ENCODE data around the gene SEPTIN12. TPM values are rescaled to one million over a fixed set of nuclear protein-coding genes. Genes with fewer than 3 reads are reported as not detected.
A peak's percentile ranks its signal among the peaks of the same experiment; 100 is the strongest.

SEPTIN12 gene
- total RNA-seq, 1 donor from 2014 or later, result not detected

DNA sequence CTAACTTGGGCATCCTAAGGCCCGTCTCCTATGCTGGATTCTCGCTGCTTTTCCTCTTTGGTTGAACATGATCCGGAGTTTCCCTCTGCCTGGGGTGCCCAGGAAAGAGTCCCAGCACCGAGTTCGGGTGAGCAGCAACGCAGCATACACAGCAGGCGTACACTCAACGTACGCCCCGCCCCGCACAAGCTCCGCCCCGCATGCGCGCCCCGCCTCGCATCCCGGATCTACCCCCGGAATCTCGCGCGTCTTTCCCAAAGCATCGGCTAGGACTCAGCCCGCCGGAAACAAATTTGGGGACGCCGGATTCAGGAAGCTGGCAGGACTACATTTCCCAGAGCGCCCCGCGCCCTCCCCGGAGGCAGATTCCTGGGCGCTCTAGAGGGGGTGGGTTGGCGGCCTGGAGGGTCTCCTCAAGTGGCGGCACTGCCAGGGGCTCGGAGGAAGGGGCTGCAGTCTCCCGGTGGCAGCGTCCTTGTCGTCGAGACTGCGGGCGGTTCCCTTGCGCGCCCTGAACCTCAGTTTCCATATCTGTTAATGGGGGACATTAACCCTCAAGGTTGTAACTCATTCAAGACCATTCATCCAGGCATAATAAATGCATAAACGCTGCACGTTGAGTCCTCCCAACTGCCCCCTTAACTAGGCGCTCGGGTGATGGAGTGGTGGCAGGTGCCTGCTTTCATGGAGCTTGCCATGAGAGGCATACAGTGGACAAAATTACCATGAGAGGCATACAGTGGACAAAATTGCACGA lies 19.4 kb downstream of the SEPTIN12 start:
- peaks cover 0 to 9% of the 10 kb centered on the region in 2 donors for H3K36me3 ChIP-seq
- H3K9me3 ChIP-seq, result no peaks in the 10 kb centered on the region
- peak overlapping the region; percentile 87 for H3K27ac ChIP-seq
- DNase-seq (ENCODE audit: extremely low spot score in 2 of 2), result peak in 1 of 2 donors; percentile 97
- intact Hi-C loops (cut with DNase I), result no loop called here
- H3K4me1 ChIP-seq, result peaks cover 35% of the 10 kb centered on the region
- no peaks in the 10 kb centered on the region for H3K27me3 ChIP-seq
- peak overlapping the region; percentile 58 to 85 for H3K4me3 ChIP-seq
- TF ChIP-seq POLR2A (IDR thresholded peaks at IDR 0.05) (peak in 1 of 2 donors; percentile 77), POLR2AphosphoS5 (IDR thresholded peaks at IDR 0.05; ENCODE audit: insufficient read depth in 1 of 2, low read depth in 1 of 2) (peak; percentile 92 to 94)
- TF ChIP-seq, protein P1, sequence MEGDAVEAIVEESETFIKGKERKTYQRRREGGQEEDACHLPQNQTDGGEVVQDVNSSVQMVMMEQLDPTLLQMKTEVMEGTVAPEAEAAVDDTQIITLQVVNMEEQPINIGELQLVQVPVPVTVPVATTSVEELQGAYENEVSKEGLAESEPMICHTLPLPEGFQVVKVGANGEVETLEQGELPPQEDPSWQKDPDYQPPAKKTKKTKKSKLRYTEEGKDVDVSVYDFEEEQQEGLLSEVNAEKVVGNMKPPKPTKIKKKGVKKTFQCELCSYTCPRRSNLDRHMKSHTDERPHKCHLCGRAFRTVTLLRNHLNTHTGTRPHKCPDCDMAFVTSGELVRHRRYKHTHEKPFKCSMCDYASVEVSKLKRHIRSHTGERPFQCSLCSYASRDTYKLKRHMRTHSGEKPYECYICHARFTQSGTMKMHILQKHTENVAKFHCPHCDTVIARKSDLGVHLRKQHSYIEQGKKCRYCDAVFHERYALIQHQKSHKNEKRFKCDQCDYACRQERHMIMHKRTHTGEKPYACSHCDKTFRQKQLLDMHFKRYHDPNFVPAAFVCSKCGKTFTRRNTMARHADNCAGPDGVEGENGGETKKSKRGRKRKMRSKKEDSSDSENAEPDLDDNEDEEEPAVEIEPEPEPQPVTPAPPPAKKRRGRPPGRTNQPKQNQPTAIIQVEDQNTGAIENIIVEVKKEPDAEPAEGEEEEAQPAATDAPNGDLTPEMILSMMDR (IDR thresholded peaks at IDR 0.05), result no peak

- H3K4me1 ChIP-seq, result peaks cover 39% of the 10 kb centered on the region
- intact Hi-C loops (cut with DNase I), result no loop called here
- H3K27me3 ChIP-seq, result no peaks in the 10 kb centered on the region
Observed at GRCh38 chr16:4767872-4768548, 20.1 kb downstream of the SEPTIN12 start.

DNA sequence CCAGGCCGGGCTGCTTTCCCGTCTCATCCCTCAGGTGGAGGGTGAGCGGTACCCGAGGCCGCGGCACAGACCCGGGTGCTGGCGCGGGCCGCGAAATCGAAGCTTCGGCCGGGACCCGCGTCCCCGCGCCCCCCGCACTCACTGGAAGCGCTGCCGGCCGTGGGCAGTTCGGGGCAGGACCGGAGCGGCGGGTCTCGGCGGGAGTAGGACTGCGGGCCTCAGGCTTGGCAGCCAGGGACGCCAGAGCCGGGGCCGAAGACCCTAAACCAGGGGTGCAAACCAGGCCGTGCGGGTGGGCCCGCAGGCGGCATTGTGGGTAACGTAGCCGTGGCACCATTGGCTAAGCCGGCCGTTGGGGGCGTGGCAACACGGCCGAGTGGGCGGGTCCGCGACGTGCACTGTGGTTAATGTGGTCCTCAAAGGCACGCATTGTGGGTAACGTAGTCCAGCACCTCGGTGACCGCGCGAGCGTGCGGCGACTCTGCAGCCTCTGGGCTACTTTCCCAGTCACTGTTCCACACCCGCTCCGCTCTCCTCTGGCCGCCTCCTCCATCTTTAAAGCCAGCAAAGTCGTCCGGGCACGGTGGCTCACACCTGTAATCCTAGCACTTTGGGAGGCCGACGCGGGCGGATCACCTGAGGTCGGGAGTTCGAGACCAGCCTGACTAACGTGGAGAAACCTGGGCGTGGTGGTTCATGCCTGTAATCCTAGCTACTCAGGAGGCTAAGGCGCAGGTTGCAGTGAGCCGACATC lies 21.1 kb downstream of the SEPTIN12 start, which contains the start of gene ZNF500:
ZNF500 (minus strand) TSS at position 288 of the 754 bp plus-strand sequence. CDS start 1,184 bp downstream, outside the sequence.
- Histone ChIP-seq H3K27me3 (no peaks in the 10 kb centered on the region), H3K27ac (peak within 1 kb of the TSS; percentile 87), H3K9me3 (no peaks in the 10 kb centered on the region), H3K4me1 (peaks cover 39% of the 10 kb centered on the region), H3K36me3 (peaks cover 0 to 19% of the 10 kb centered on the region in 2 donors), H3K4me3 (peak within 1 kb of the TSS; percentile 85 to 99)
- intact Hi-C loops (cut with DNase I), result no loop called here
- TF ChIP-seq, protein P1 (IDR thresholded peaks at IDR 0.05), result no peak
- TF ChIP-seq POLR2AphosphoS5 (IDR thresholded peaks at IDR 0.05; ENCODE audit: insufficient read depth in 1 of 2, low read depth in 1 of 2), result peak; percentile 84 to 88
- TF ChIP-seq POLR2A (IDR thresholded peaks at IDR 0.05), result no peak
- DNase-seq (ENCODE audit: extremely low spot score in 2 of 2), result peak in 1 of 2 donors; percentile 96

More at GRCh38 chr16:4767872-4768548, 20.1 kb downstream of the SEPTIN12 start:
- H3K36me3 ChIP-seq, result peaks cover 0 to 10% of the 10 kb centered on the region in 2 donors
- H3K4me3 ChIP-seq, result peak overlapping the region; percentile 58 to 85
- H3K9me3 ChIP-seq, result no peaks in the 10 kb centered on the region
- H3K27ac ChIP-seq, result peak overlapping the region; percentile 87
- TF ChIP-seq POLR2AphosphoS5 (IDR thresholded peaks at IDR 0.05; ENCODE audit: insufficient read depth in 1 of 2, low read depth in 1 of 2), result no peak
- no peak for TF ChIP-seq POLR2A (IDR thresholded peaks at IDR 0.05)
- TF ChIP-seq, protein P1 (IDR thresholded peaks at IDR 0.05), result no peak
- no peak for DNase-seq (ENCODE audit: extremely low spot score in 2 of 2)

- intact Hi-C loops (cut with DNase I), result no loop called here
- H3K4me1 ChIP-seq, result peaks cover 39% of the 10 kb centered on the region
- H3K4me3 ChIP-seq, result peak overlapping the region; percentile 85 to 99
- peaks cover 0 to 29% of the 10 kb centered on the region in 2 donors for H3K36me3 ChIP-seq
- no peaks in the 10 kb centered on the region for H3K9me3 ChIP-seq
- DNase-seq (ENCODE audit: extremely low spot score in 2 of 2), result no peak
- TF ChIP-seq POLR2AphosphoS5 (IDR thresholded peaks at IDR 0.05; ENCODE audit: insufficient read depth in 1 of 2, low read depth in 1 of 2) (no peak), POLR2A (IDR thresholded peaks at IDR 0.05) (no peak)
- TF ChIP-seq, protein P1 (IDR thresholded peaks at IDR 0.05), result no peak
- H3K27ac ChIP-seq, result no peak overlapping the region
- H3K27me3 ChIP-seq, result no peaks in the 10 kb centered on the region
Observed at GRCh38 chr16:4765511-4766474, 22.4 kb downstream of the SEPTIN12 start.

All from vagina (tissue), 2 donors.